Adrenal gland (tissue), 19 donors: ENCODE measurements around the gene SPANXN3. TPM values are rescaled to one million over a fixed set of nuclear protein-coding genes. Genes with fewer than 3 reads are reported as not detected.
"Not testable (repeated sequence)": the region's sequence is repeated elsewhere in the genome, so short reads cannot be mapped to it uniquely, and the experiment has no call there.

Experiments used
- DNase-seq, 7 donors: peaks; one replicate each; pipeline ENCODE4 v3.0.0-alpha.2; 2019 to 2020
- H3K27ac ChIP-seq, 5 donors: fragments of 200-600 bp; sonication (generic) in 4 of 5; 1 replicate in 3 of 5; 2 replicates in 2 of 5; pipeline versions ENCODE4 v1.5.1 to v1.8.0; 2016 to 2020; ENCODE audit warnings: mild to moderate bottlenecking in 1 of 5
- H3K27me3 ChIP-seq: fragments of 200-600 bp; 2 replicates; pipeline ENCODE4 v1.8.0; 2021
- H3K36me3 ChIP-seq, 2 donors: fragments of 200-600 bp; replicated peaks in 1 of 2; 1 replicate in 1 of 2; 2 replicates in 1 of 2; pipeline versions ENCODE4 v1.5.1 to v1.8.0; 2018 to 2022
- H3K4me1 ChIP-seq, 2 donors: fragments of 200-600 bp; replicated peaks in 1 of 2; 1 replicate in 1 of 2; 2 replicates in 1 of 2; pipeline versions ENCODE4 v1.5.1 to v1.8.0; 2018 to 2021
- H3K4me3 ChIP-seq, 4 donors: fragments of 200-600 bp; sonication (generic) in 3 of 4; one replicate each; pipeline ENCODE4 v1.5.1; 2016 to 2018
- H3K9me3 ChIP-seq, 3 donors: fragments of 200-600 bp; sonication (generic) in 1 of 3; replicated peaks in 1 of 3; 1 replicate in 2 of 3; 2 replicates in 1 of 3; pipeline versions ENCODE4 v1.5.1 to v1.8.0; 2016 to 2021
- POLR2A ChIP-seq, 2 donors: fragments of 450-650 bp; IDR thresholded peaks; one replicate each; pipeline ENCODE4 v1.6.1; 2017; ENCODE audit warnings: antibody characterized with exemption in 2 of 2, mild to moderate bottlenecking in 2 of 2, moderate library complexity in 1 of 2
- WGBS, 4 donors: extraction: QIAGEN DNeasy Blood & Tissue Kit in 2 of 4; methylation state at CpG; one replicate each; pipeline versions ENCODE4 v1.1.5 to v1.1.7; 2013 to 2017; 5-methylcytosine and 5-hydroxymethylcytosine counted together
- intact Hi-C, 2 donors: fragments of 100-400 bp; cut with DNase I; formaldehyde crosslinking; loops; one replicate each; pipeline versions ENCODE4 v1.14.1 to v1.15.0; 2022 to 2023
- long read RNA-seq, 10 donors: library from polyadenylated mRNA in 3 of 10; unstranded in 2 of 10; stranded (forward) in 1 of 10; transcript quantifications; one replicate each; pipeline ENCODE4 v2.0.0 and lab custom pipeline, GENCODE V29; 2021 to 2026
- polyA plus RNA-seq, 3 donors: library from polyadenylated mRNA; stranded (reverse); fragments of 200-250 nt in 2 of 3; fragments of 350-450 nt in 1 of 3; fragmentation: Illumina TruSeq in 1 of 3; extraction: RNeasy Lipid Tissue Mini Kit (QIAGEN cat#74804) in 1 of 3; gene quantifications; one replicate each; pipeline ENCODE4 v1.2.3, GENCODE V29; 2013 to 2014
- total RNA-seq, 9 donors: library from RNA; depleted of rRNA in 4 of 9; stranded (reverse); fragments of >200 nt in 4 of 9; fragments of 120-200 nt in 1 of 9; fragmentation: NEBNext Ultra II Directional in 1 of 9; extraction: Animal tissue kit (Norgen Biotek cat#: 25700) in 1 of 9; gene quantifications; one replicate each; pipeline versions ENCODE4 v1.1.0 to v1.2.4, GENCODE V29; 2013 to 2023
- TF ChIP-seq, protein P1 (sequence below), 6 experiments: fragments of 450-650 bp in 4 of 6; fragments of 200-600 bp in 2 of 6; sonication (generic) in 1 of 6; IDR thresholded peaks; 1 replicate in 5 of 6; 2 replicates in 1 of 6; pipeline versions ENCODE4 v1.5.1 to v1.8.0; 2016 to 2021; ENCODE audit warnings: antibody characterized with exemption in 6 of 6, mild to moderate bottlenecking in 2 of 6, moderate library complexity in 1 of 6
- donor health status: healthy with polysubstance abuse.
- donor health status: Bipolar disorder and iron deficiency.
- donor health status: DM: yes; HTN: yes; CAD: no.
- donor health status: DM: no; HTN: no; CAD: no.
- donor health status: DM: no; HTN: no; CAD: no.
- donor health status: DM: yes; HTN: yes; CAD: no.

Gene SPANXN3, protein sequence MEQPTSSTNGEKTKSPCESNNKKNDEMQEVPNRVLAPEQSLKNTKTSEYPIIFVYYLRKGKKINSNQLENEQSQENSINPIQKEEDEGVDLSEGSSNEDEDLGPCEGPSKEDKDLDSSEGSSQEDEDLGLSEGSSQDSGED
- total RNA-seq (not detected), polyA plus RNA-seq (not detected)
- long read RNA-seq, donor 1, result 0 reads
- long read RNA-seq, donor 2, result 0 reads
- long read RNA-seq, donor 3, result 0 reads
- long read RNA-seq, donor 4, result 0 reads
- long read RNA-seq, donor 5, result 0 reads
- long read RNA-seq, donor 6, result 0 reads
- long read RNA-seq, donor 7, result 0 reads
- long read RNA-seq, donor 8, result 0 reads
- long read RNA-seq, donor 9, result 0 reads
- long read RNA-seq, donor 10, result 0 reads

DNA sequence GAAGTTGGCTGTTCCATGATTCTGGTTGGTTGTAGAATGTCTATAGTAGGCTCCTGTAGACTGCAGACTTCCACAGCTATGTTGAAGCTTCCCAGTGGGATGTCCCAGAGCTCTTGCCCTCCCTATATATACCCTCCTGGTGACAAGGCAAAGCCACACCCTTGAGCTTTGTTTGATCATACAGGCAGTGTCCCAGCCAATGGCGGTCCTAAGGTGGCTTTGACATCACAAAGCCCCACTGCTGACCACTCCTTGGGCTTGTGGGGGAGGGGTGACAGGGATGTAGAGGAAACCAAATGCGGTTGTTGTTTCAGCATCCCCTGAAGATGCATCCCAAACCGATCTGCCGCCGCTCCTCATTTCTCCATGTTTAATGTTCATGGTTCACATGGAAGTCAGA lies at the start of gene SPANXN3:
Gene SPANXN3, minus strand, starts transcription at position 101 of the 400 bp plus-strand sequence. Its CDS starts 84 bp downstream, at position 17.
- H3K27me3 ChIP-seq, H3K27ac ChIP-seq, H3K4me3 ChIP-seq, intact Hi-C loops, H3K9me3 ChIP-seq, H3K4me1 ChIP-seq, DNase-seq, H3K36me3 ChIP-seq: not testable (repeated sequence)
- WGBS, 4 donors, result 56 to 57% methylated on average over 1 of the region's 5 CpGs; no CpG with 5 or more reads in 2 of the 4 donors

DNA sequence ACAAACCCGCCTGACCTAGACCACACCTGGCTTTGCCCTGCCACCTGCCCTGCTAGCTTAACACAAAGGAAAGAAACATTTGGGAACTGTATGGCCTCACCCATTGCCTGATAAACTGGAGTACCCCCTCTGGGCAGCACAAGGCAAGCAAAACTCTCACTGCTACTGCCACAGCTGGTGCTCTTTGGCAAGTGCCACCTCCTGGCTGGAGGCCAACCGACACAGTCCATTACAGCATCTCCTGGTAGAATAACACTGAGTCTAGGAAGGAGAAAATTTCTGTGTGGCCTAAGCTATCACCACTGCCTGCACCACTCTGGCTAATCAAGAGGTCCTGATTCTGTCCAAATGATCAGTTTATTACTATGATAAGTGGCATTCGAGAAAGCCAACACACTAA lies 18.9 kb upstream of the SPANXN3 start:
- H3K4me1 ChIP-seq, result no peaks in the 10 kb centered on the region
- H3K36me3 ChIP-seq, result no peaks in the 10 kb centered on the region
- H3K27me3 ChIP-seq, result peaks cover 5% of the 10 kb centered on the region
- no peak for TF ChIP-seq POLR2A (IDR thresholded peaks at IDR 0.05)
- TF ChIP-seq, protein P1, sequence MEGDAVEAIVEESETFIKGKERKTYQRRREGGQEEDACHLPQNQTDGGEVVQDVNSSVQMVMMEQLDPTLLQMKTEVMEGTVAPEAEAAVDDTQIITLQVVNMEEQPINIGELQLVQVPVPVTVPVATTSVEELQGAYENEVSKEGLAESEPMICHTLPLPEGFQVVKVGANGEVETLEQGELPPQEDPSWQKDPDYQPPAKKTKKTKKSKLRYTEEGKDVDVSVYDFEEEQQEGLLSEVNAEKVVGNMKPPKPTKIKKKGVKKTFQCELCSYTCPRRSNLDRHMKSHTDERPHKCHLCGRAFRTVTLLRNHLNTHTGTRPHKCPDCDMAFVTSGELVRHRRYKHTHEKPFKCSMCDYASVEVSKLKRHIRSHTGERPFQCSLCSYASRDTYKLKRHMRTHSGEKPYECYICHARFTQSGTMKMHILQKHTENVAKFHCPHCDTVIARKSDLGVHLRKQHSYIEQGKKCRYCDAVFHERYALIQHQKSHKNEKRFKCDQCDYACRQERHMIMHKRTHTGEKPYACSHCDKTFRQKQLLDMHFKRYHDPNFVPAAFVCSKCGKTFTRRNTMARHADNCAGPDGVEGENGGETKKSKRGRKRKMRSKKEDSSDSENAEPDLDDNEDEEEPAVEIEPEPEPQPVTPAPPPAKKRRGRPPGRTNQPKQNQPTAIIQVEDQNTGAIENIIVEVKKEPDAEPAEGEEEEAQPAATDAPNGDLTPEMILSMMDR (IDR thresholded peaks at IDR 0.05), result no peak
- WGBS, 4 donors, result 70 to 83% (median 73%) methylated on average over 2 to 3 of the region's 3 CpGs; no CpG with 5 or more reads in 1 of the 4 donors
- intact Hi-C loops, result no loop called here
- H3K27ac ChIP-seq, result no peak overlapping the region
- no peak overlapping the region for H3K4me3 ChIP-seq
- H3K9me3 ChIP-seq, result no peaks in the 10 kb centered on the region
- DNase-seq, result peak in 6 of 7 donors; percentile 19 to 67 (median 57)

DNA sequence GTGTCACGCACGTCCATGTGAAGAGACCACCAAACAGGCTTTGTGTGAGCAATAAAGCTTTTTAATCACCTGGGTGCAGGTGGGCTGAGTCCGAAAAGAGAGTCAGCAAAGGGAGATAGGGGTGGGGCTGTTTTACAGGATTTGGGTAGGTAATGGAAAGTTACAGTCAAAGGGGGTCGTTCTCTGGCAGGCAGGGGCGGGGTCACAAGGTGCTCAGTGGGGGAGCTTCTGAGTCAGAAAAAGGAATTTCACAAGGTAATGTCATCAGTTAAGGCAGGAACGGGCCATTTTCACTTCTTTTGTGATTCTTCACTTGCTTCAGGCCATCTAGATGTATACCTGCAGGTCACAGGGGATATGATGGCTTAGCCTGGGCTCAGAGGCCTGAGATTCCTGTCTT lies 15.1 kb downstream of the SPANXN3 start:
- 48 to 63% (median 60%) methylated on average over 6 of the region's 6 CpGs for WGBS, 4 donors
- H3K9me3 ChIP-seq, H3K36me3 ChIP-seq, H3K27ac ChIP-seq, H3K27me3 ChIP-seq, H3K4me3 ChIP-seq, H3K4me1 ChIP-seq, DNase-seq, intact Hi-C loops: not testable (repeated sequence)

DNA sequence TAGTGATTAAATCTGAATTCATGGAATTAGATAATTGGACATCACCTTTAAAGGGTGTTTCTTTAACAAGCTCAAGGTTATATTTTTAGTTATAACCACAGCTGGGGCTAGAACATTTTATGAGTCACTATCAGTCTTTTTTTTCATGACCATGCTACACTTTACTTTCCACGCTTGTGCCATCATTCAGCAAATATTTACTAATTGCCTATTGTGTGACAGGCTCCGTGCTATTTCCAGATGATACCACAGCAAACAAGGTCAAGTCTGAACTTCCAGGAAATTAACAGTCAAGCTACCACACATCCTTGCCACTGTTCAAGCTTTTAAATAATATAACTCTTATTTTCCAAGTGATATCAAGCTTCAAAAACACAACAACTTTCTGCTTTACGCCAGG lies 16.5 kb downstream of the SPANXN3 start:
- Histone ChIP-seq H3K4me3 (no peak overlapping the region), H3K27me3 (no peaks in the 10 kb centered on the region), H3K27ac (no peak overlapping the region), H3K4me1 (no peaks in the 10 kb centered on the region), H3K9me3 (no peaks in the 10 kb centered on the region), H3K36me3 (no peaks in the 10 kb centered on the region)
- WGBS, 4 donors, result 43 to 58% (median 48%) methylated on average over 3 of the region's 3 CpGs
- TF ChIP-seq, protein P1 (IDR thresholded peaks at IDR 0.05), result no peak
- no peak for TF ChIP-seq POLR2A (IDR thresholded peaks at IDR 0.05)
- DNase-seq, result no peak
- intact Hi-C loops, result no loop called here

DNA sequence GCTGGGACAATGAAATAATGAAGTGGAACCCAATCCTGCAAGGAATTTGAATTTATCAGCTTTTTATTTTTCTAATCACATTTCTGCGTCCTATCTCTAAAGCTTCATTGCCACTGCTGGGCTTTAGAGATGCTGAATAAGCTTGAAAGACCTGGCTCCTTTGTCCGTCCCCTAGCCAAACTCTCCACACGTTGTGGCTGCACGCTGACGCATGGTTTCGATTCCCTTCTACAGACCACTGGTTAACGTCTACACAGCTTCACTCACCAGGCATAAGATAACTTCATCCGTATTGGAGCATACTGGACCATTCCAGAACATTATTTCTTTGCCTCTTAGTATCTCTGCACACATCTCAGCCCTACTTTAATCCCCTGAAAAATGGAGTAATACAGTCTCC lies 31.2 kb downstream of the SPANXN3 start:
- Histone ChIP-seq H3K4me1 (no peaks in the 10 kb centered on the region), H3K27me3 (no peaks in the 10 kb centered on the region), H3K4me3 (no peak overlapping the region), H3K9me3 (no peaks in the 10 kb centered on the region), H3K36me3 (no peaks in the 10 kb centered on the region), H3K27ac (no peak overlapping the region)
- TF ChIP-seq, protein P1 (IDR thresholded peaks at IDR 0.05), result no peak
- TF ChIP-seq POLR2A (IDR thresholded peaks at IDR 0.05), result no peak
- WGBS, 4 donors, result 60 to 92% (median 83%) methylated on average over 8 of the region's 8 CpGs
- no peak for DNase-seq
- intact Hi-C loops, result no loop called here
